Uterus (tissue), 4 donors: ENCODE measurements around the gene CC2D2A. TPM values are rescaled to one million over a fixed set of nuclear protein-coding genes. Genes with fewer than 3 reads are reported as not detected.
A peak's percentile ranks its signal among the peaks of the same experiment; 100 is the strongest.

Experiments
- DNase-seq, 2 donors: peaks; one replicate each; pipeline ENCODE4 v3.0.0-alpha.2; 2019 to 2020
- H3K27ac ChIP-seq, 2 donors: fragments of 200-600 bp; sonication (generic); 1 replicate in 1 of 2; 2 replicates in 1 of 2; pipeline ENCODE4 v1.5.1; 2016 to 2018
- H3K27me3 ChIP-seq, 2 donors: fragments of 200-600 bp; sonication (generic); one replicate each; pipeline ENCODE4 v1.5.1; 2018 to 2019; ENCODE audit warnings: control low read depth in 1 of 2
- H3K36me3 ChIP-seq, 2 donors: fragments of 200-600 bp; sonication (generic); one replicate each; pipeline ENCODE4 v1.5.1; 2019; ENCODE audit warnings: control low read depth in 1 of 2
- H3K4me1 ChIP-seq, 2 donors: fragments of 200-600 bp; sonication (generic); one replicate each; pipeline ENCODE4 v1.5.1; 2018 to 2019; ENCODE audit warnings: control low read depth in 1 of 2
- H3K4me3 ChIP-seq, 2 donors: fragments of 200-600 bp; sonication (generic); 1 replicate in 1 of 2; 2 replicates in 1 of 2; pipeline ENCODE4 v1.5.1; 2018 to 2019; ENCODE audit warnings: mild to moderate bottlenecking in 1 of 2
- H3K9me3 ChIP-seq, 2 donors: fragments of 200-600 bp; sonication (generic); one replicate each; pipeline ENCODE4 v1.5.1; 2019; ENCODE audit warnings: control low read depth in 1 of 2
- CTCF ChIP-seq, 4 experiments: fragments of 200-600 bp in 2 of 4; fragments of 450-650 bp in 2 of 4; sonication (generic) in 2 of 4; IDR thresholded peaks; one replicate each; pipeline ENCODE4 v1.5.1; 2016 to 2019; ENCODE audit warnings: antibody characterized with exemption in 4 of 4, mild to moderate bottlenecking in 2 of 4, moderate library complexity in 1 of 4
- POLR2A ChIP-seq, 2 donors: fragments of 450-650 bp; IDR thresholded peaks; one replicate each; pipeline ENCODE4 v1.6.1; 2016; ENCODE audit warnings: antibody characterized with exemption in 2 of 2, mild to moderate bottlenecking in 1 of 2, moderate library complexity in 1 of 2
- intact Hi-C: fragments of 100-400 bp; cut with DNase I; formaldehyde crosslinking; loops from one replicate; pipeline ENCODE4 v1.15.1; 2023; ENCODE audit warnings: low total_unique reads
- total RNA-seq, 4 donors: library from RNA; depleted of rRNA in 3 of 4; stranded (reverse); fragments of >200 nt in 3 of 4; gene quantifications; one replicate each; pipeline versions ENCODE4 v1.1.0 to v1.2.4, GENCODE V29; 2014 to 2023
- donor health status: DM: yes; HTN: yes; CAD: no.

Gene CC2D2A
- total RNA-seq, 4 donors from 2014 or later = 16.8 to 54.4 (median 33.9) TPM

- no peak for TF ChIP-seq POLR2A (IDR thresholded peaks at IDR 0.05)
- TF ChIP-seq CTCF (IDR thresholded peaks at IDR 0.05) = no peak
- H3K4me3 ChIP-seq = no peak within 1 kb of the TSS
- no peaks in the 10 kb centered on the region for H3K27me3 ChIP-seq
- H3K36me3 ChIP-seq = no peaks in the 10 kb centered on the region
- peak within 1 kb of the TSS; percentile 63 to 66 for H3K27ac ChIP-seq
- no peak for DNase-seq
- intact Hi-C loops = no loop called here
- H3K9me3 ChIP-seq = no peaks in the 10 kb centered on the region
- no peaks in the 10 kb centered on the region for H3K4me1 ChIP-seq
Measured at GRCh38 chr4:15427701-15428100, 42.0 kb upstream of the CC2D2A start, which contains the start of gene C1QTNF7. Gene C1QTNF7 (plus strand): TSS chr4:15428033. CDS start chr4:15435744, 7,711 bp downstream.

- Histone ChIP-seq H3K4me1 (no peaks in the 10 kb centered on the region), H3K27ac (peak overlapping the region; percentile 63 to 66), H3K27me3 (no peaks in the 10 kb centered on the region), H3K36me3 (no peaks in the 10 kb centered on the region), H3K9me3 (no peaks in the 10 kb centered on the region), H3K4me3 (no peak overlapping the region)
- DNase-seq = peak; percentile 65 to 71
- no peak for TF ChIP-seq CTCF (IDR thresholded peaks at IDR 0.05)
- TF ChIP-seq POLR2A (IDR thresholded peaks at IDR 0.05) = no peak
- intact Hi-C loops = no loop called here
Measured at GRCh38 chr4:15428611-15429010, 41.1 kb upstream of the CC2D2A start.

GRCh38 chr4:15434091-15434490 is 35.6 kb upstream of the CC2D2A start:
- intact Hi-C loops = no loop called here
- no peaks in the 10 kb centered on the region for H3K27me3 ChIP-seq
- no peaks in the 10 kb centered on the region for H3K4me1 ChIP-seq
- no peak overlapping the region for H3K27ac ChIP-seq
- no peak overlapping the region for H3K4me3 ChIP-seq
- no peaks in the 10 kb centered on the region for H3K36me3 ChIP-seq
- TF ChIP-seq POLR2A (IDR thresholded peaks at IDR 0.05) (no peak), CTCF (IDR thresholded peaks at IDR 0.05) (no peak)
- DNase-seq = no peak
- no peaks in the 10 kb centered on the region for H3K9me3 ChIP-seq

- H3K27me3 ChIP-seq = no peaks in the 10 kb centered on the region
- no peaks in the 10 kb centered on the region for H3K4me1 ChIP-seq
- TF ChIP-seq CTCF (IDR thresholded peaks at IDR 0.05) = no peak
- no peak for TF ChIP-seq POLR2A (IDR thresholded peaks at IDR 0.05)
- no peak overlapping the region for H3K4me3 ChIP-seq
- no peak overlapping the region for H3K27ac ChIP-seq
- intact Hi-C loops = no loop called here
- H3K36me3 ChIP-seq = no peaks in the 10 kb centered on the region
- DNase-seq = no peak
- no peaks in the 10 kb centered on the region for H3K9me3 ChIP-seq
Measured at GRCh38 chr4:15434676-15435075, 35.0 kb upstream of the CC2D2A start.

- no peaks in the 10 kb centered on the region for H3K4me1 ChIP-seq
- no peak overlapping the region for H3K27ac ChIP-seq
- no peak for DNase-seq
- H3K36me3 ChIP-seq = no peaks in the 10 kb centered on the region
- no peak overlapping the region for H3K4me3 ChIP-seq
- intact Hi-C loops = no loop called here
- TF ChIP-seq CTCF (IDR thresholded peaks at IDR 0.05) = no peak
- no peak for TF ChIP-seq POLR2A (IDR thresholded peaks at IDR 0.05)
- no peaks in the 10 kb centered on the region for H3K27me3 ChIP-seq
- H3K9me3 ChIP-seq = no peaks in the 10 kb centered on the region
Measured at GRCh38 chr4:15436513-15436912, 33.2 kb upstream of the CC2D2A start.
